ENCODE data around the gene DHDH. TPM values are rescaled to one million over a fixed set of nuclear protein-coding genes. Genes with fewer than 3 reads are reported as not detected.

Gene DHDH
- total and polyA plus RNA-seq, 2 donors = 0.28 to 1.0 TPM

GRCh38 chr19:48991873-48992580 lies 58.5 kb downstream of the DHDH start:
- Histone ChIP-seq H3K9me3 (ENCODE audit: control insufficient read depth in 2 of 2, insufficient read depth in 1 of 2, low read length in 1 of 2) (no peaks in the 10 kb centered on the region), H3K27me3 (ENCODE audit: control insufficient read depth in 2 of 2, insufficient read depth in 1 of 2, low read length in 1 of 2) (no peaks in the 10 kb centered on the region), H3K27ac (ENCODE audit: low read depth in 1 of 2, low read length in 1 of 2) (peak overlapping the region; percentile 62 to 83), H3K36me3 (ENCODE audit: control insufficient read depth in 2 of 2, insufficient read depth in 2 of 2, low read length in 1 of 2) (peaks cover 11 to 22% of the 10 kb centered on the region in 2 donors), H3K4me3 (ENCODE audit: low read length in 2 of 2) (peak overlapping the region; percentile 61 to 89), H3K4me1 (ENCODE audit: control insufficient read depth in 2 of 2, insufficient read depth in 2 of 2, low read length in 2 of 2) (peaks cover 20 to 28% of the 10 kb centered on the region in 2 donors)
- 66% methylated on average over 8 of the region's 8 CpGs for WGBS
- DNase-seq (ENCODE audit: low read depth in 6 of 9, low spot score in 9 of 9) = peak in 1 of 9 donors; percentile 30

- Histone ChIP-seq H3K27ac (ENCODE audit: low read depth in 1 of 2, low read length in 1 of 2) (peak overlapping the region; percentile 62 to 83), H3K9me3 (ENCODE audit: control insufficient read depth in 2 of 2, insufficient read depth in 1 of 2, low read length in 1 of 2) (no peaks in the 10 kb centered on the region), H3K27me3 (ENCODE audit: control insufficient read depth in 2 of 2, insufficient read depth in 1 of 2, low read length in 1 of 2) (no peaks in the 10 kb centered on the region), H3K36me3 (ENCODE audit: control insufficient read depth in 2 of 2, insufficient read depth in 2 of 2, low read length in 1 of 2) (peaks cover 8 to 20% of the 10 kb centered on the region in 2 donors), H3K4me3 (ENCODE audit: low read length in 2 of 2) (peak overlapping the region; percentile 61 to 89), H3K4me1 (ENCODE audit: control insufficient read depth in 2 of 2, insufficient read depth in 2 of 2, low read length in 2 of 2) (peaks cover 20 to 28% of the 10 kb centered on the region in 2 donors)
- peak in 3 of 9 donors; percentile 9 to 32 (median 18) for DNase-seq (ENCODE audit: low read depth in 6 of 9, low spot score in 9 of 9)
- WGBS = 1% methylated on average over 20 of the region's 20 CpGs
Observed at GRCh38 chr19:48992581-48993174, 59.2 kb downstream of the DHDH start.

GRCh38 chr19:48993175-48994034 lies 59.9 kb downstream of the DHDH start, which contains the start of the genes GYS1 and RUVBL2:
Gene GYS1, minus strand, starts transcription at chr19:48993309. Its CDS starts 197 bp downstream, at chr19:48993112.
Gene RUVBL2, plus strand, starts transcription at chr19:48993887. Its CDS starts 25 bp downstream, at chr19:48993912.
- Histone ChIP-seq H3K4me1 (ENCODE audit: control insufficient read depth in 2 of 2, insufficient read depth in 2 of 2, low read length in 2 of 2) (peaks cover 20 to 28% of the 10 kb centered on the region in 2 donors), H3K9me3 (ENCODE audit: control insufficient read depth in 2 of 2, insufficient read depth in 1 of 2, low read length in 1 of 2) (no peaks in the 10 kb centered on the region), H3K27me3 (ENCODE audit: control insufficient read depth in 2 of 2, insufficient read depth in 1 of 2, low read length in 1 of 2) (no peaks in the 10 kb centered on the region), H3K27ac (ENCODE audit: low read depth in 1 of 2, low read length in 1 of 2) (peak within 1 kb of the TSS; percentile 93 to 98), H3K36me3 (ENCODE audit: control insufficient read depth in 2 of 2, insufficient read depth in 2 of 2, low read length in 1 of 2) (peaks cover 8 to 14% of the 10 kb centered on the region in 2 donors), H3K4me3 (ENCODE audit: low read length in 2 of 2) (peak within 1 kb of the TSS; percentile 61 to 89)
- peak; percentile 98 to 100 (median 100) for DNase-seq (ENCODE audit: low read depth in 6 of 9, low spot score in 9 of 9)
- WGBS = under 1% methylated on average over 56 of the region's 56 CpGs

GRCh38 chr19:48994035-48994386 lies 60.5 kb downstream of the DHDH start:
- Histone ChIP-seq H3K27ac (ENCODE audit: low read depth in 1 of 2, low read length in 1 of 2) (peak overlapping the region; percentile 93 to 98), H3K9me3 (ENCODE audit: control insufficient read depth in 2 of 2, insufficient read depth in 1 of 2, low read length in 1 of 2) (no peaks in the 10 kb centered on the region), H3K4me1 (ENCODE audit: control insufficient read depth in 2 of 2, insufficient read depth in 2 of 2, low read length in 2 of 2) (peaks cover 20 to 28% of the 10 kb centered on the region in 2 donors), H3K4me3 (ENCODE audit: low read length in 2 of 2) (peak overlapping the region; percentile 61 to 89), H3K36me3 (ENCODE audit: control insufficient read depth in 2 of 2, insufficient read depth in 2 of 2, low read length in 1 of 2) (peaks cover 4 to 10% of the 10 kb centered on the region in 2 donors), H3K27me3 (ENCODE audit: control insufficient read depth in 2 of 2, insufficient read depth in 1 of 2, low read length in 1 of 2) (no peaks in the 10 kb centered on the region)
- 2% methylated on average over 13 of the region's 13 CpGs for WGBS
- no peak for DNase-seq (ENCODE audit: low read depth in 6 of 9, low spot score in 9 of 9)

Other genes starting within 250 kb of the DHDH start
Only the 30 nearest of the 31 such genes appear.
- gene MAMSTR, start 214.0 kb upstream of the DHDH start, total RNA-seq = 0.38 TPM
- gene MAMSTR, start 214.0 kb upstream of the DHDH start, polyA plus RNA-seq = 1.2 TPM
- gene RASIP1, start 193.1 kb upstream of the DHDH start, total RNA-seq = 3.3 TPM
- 15.6 TPM for gene RASIP1, start 193.1 kb upstream of the DHDH start, polyA plus RNA-seq
- 0.05 TPM for gene IZUMO1, start 186.8 kb upstream of the DHDH start, total RNA-seq
- gene IZUMO1, start 186.8 kb upstream of the DHDH start, polyA plus RNA-seq = 0.18 TPM
- 0.52 TPM for gene FUT1, start 181.1 kb upstream of the DHDH start, total RNA-seq
- 1.3 TPM for gene FUT1, start 181.1 kb upstream of the DHDH start, polyA plus RNA-seq
- gene FGF21, start 178.2 kb upstream of the DHDH start, total RNA-seq = not detected
- 0.11 TPM for gene FGF21, start 178.2 kb upstream of the DHDH start, polyA plus RNA-seq
- gene BCAT2, start 122.7 kb upstream of the DHDH start, total RNA-seq = 18.9 TPM
- 37.5 TPM for gene BCAT2, start 122.7 kb upstream of the DHDH start, polyA plus RNA-seq
- 9.9 TPM for gene HSD17B14, start 97.2 kb upstream of the DHDH start, total RNA-seq
- 20.4 TPM for gene HSD17B14, start 97.2 kb upstream of the DHDH start, polyA plus RNA-seq
- gene PLEKHA4, start 65.1 kb upstream of the DHDH start, total RNA-seq = 4.1 TPM
- gene PLEKHA4, start 65.1 kb upstream of the DHDH start, polyA plus RNA-seq = 17.3 TPM
- gene PPP1R15A, start 61.3 kb upstream of the DHDH start, total RNA-seq = 12.1 TPM
- gene PPP1R15A, start 61.3 kb upstream of the DHDH start, polyA plus RNA-seq = 40.0 TPM
- not detected for gene TULP2, start 35.0 kb upstream of the DHDH start, total RNA-seq
- 0.02 TPM for gene TULP2, start 35.0 kb upstream of the DHDH start, polyA plus RNA-seq
- gene NUCB1, start 33.4 kb upstream of the DHDH start, total RNA-seq = 42.3 TPM
- 119 TPM for gene NUCB1, start 33.4 kb upstream of the DHDH start, polyA plus RNA-seq
- 62.6 TPM for gene BAX, start 21.2 kb downstream of the DHDH start, total RNA-seq
- 126 TPM for gene BAX, start 21.2 kb downstream of the DHDH start, polyA plus RNA-seq
- 1,031 TPM for gene FTL, start 31.6 kb downstream of the DHDH start, total RNA-seq
- gene FTL, start 31.6 kb downstream of the DHDH start, polyA plus RNA-seq = 8,316 TPM
- gene GYS1, start 59.6 kb downstream of the DHDH start, total RNA-seq = 14.0 TPM
- 22.2 TPM for gene GYS1, start 59.6 kb downstream of the DHDH start, polyA plus RNA-seq
- 107 TPM for gene RUVBL2, start 60.2 kb downstream of the DHDH start, total RNA-seq
- 52.0 TPM for gene RUVBL2, start 60.2 kb downstream of the DHDH start, polyA plus RNA-seq
- not detected for gene LHB, start 83.4 kb downstream of the DHDH start, total RNA-seq
- 1.2 TPM for gene LHB, start 83.4 kb downstream of the DHDH start, polyA plus RNA-seq
- 0.14 TPM for gene CGB3, start 90.6 kb downstream of the DHDH start, total RNA-seq
- gene CGB3, start 90.6 kb downstream of the DHDH start, polyA plus RNA-seq = 0.37 TPM
- not detected for gene CGB2, start 98.2 kb downstream of the DHDH start, total RNA-seq
- 0.11 TPM for gene CGB2, start 98.2 kb downstream of the DHDH start, polyA plus RNA-seq
- not detected for gene CGB1, start 103.2 kb downstream of the DHDH start, total RNA-seq
- gene CGB1, start 103.2 kb downstream of the DHDH start, polyA plus RNA-seq = not detected
- 0.19 TPM for gene CGB5, start 110.1 kb downstream of the DHDH start, total RNA-seq
- 0.98 TPM for gene CGB5, start 110.1 kb downstream of the DHDH start, polyA plus RNA-seq
- 0.14 TPM for gene CGB8, start 115.4 kb downstream of the DHDH start, total RNA-seq
- 0.27 TPM for gene CGB8, start 115.4 kb downstream of the DHDH start, polyA plus RNA-seq
- gene CGB7, start 124.0 kb downstream of the DHDH start, total RNA-seq = 0.33 TPM
- gene CGB7, start 124.0 kb downstream of the DHDH start, polyA plus RNA-seq = 6.7 TPM
- gene NTF4, start 131.1 kb downstream of the DHDH start, total RNA-seq = 6.7 TPM
- 30.1 TPM for gene NTF4, start 131.1 kb downstream of the DHDH start, polyA plus RNA-seq
- not detected for gene KCNA7, start 139.0 kb downstream of the DHDH start, total RNA-seq
- 0.05 TPM for gene KCNA7, start 139.0 kb downstream of the DHDH start, polyA plus RNA-seq
- 142 TPM for gene SNRNP70, start 151.8 kb downstream of the DHDH start, total RNA-seq
- 419 TPM for gene SNRNP70, start 151.8 kb downstream of the DHDH start, polyA plus RNA-seq
- gene LIN7B, start 180.7 kb downstream of the DHDH start, total RNA-seq = 3.5 TPM
- gene LIN7B, start 180.7 kb downstream of the DHDH start, polyA plus RNA-seq = 9.0 TPM
- 2.7 TPM for gene C19orf73, start 185.4 kb downstream of the DHDH start, total RNA-seq
- gene C19orf73, start 185.4 kb downstream of the DHDH start, polyA plus RNA-seq = 4.0 TPM
- 7.0 TPM for gene PPFIA3, start 185.8 kb downstream of the DHDH start, total RNA-seq
- 14.1 TPM for gene PPFIA3, start 185.8 kb downstream of the DHDH start, polyA plus RNA-seq
- gene HRC, start 221.7 kb downstream of the DHDH start, total RNA-seq = 1.3 TPM
- 1.1 TPM for gene HRC, start 221.7 kb downstream of the DHDH start, polyA plus RNA-seq
- 3.7 TPM for gene TRPM4, start 224.1 kb downstream of the DHDH start, total RNA-seq
- gene TRPM4, start 224.1 kb downstream of the DHDH start, polyA plus RNA-seq = 7.6 TPM